ENCODE measurements around the gene OPRM1. TPM values are rescaled to one million over a fixed set of nuclear protein-coding genes. Genes with fewer than 3 reads are reported as not detected.

The OPRM1 gene
- total and polyA plus RNA-seq, 2 of the 8 experiments (the other 6 are each of a cell fraction or from before 2014, with no cell fraction given), result not detected

DNA sequence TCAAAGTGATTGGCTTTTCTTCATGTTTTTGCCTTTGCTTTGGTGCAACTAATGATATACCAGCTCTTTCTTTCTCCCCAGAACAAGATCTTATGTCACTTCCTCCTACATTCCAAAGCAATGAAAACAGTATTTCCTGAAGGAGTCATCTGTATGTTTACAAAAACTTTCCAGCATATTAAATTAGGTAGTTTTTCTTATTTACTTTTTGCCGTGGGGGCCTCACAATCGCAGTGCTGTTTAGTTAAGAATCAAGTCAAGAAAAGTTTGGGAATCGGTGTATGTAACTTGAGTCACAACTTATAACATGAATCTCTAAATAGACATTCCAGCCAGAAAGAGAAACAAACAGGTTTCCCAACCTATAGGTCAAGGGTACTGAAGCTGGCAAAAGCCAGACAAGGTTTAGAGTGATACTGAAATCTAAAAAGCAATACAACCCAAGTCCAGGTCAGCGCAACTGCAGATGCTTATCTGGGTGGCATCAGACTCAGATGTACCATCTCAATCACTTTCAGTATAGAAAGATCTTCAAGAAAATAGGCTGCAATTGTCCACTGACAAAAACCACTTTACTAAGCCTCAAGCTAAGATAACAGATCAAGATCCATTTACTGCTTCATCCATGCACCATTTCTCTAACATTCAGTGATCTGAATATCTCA is 253.9 kb downstream of the OPRM1 start (continued):
- TF ChIP-seq, protein P1, sequence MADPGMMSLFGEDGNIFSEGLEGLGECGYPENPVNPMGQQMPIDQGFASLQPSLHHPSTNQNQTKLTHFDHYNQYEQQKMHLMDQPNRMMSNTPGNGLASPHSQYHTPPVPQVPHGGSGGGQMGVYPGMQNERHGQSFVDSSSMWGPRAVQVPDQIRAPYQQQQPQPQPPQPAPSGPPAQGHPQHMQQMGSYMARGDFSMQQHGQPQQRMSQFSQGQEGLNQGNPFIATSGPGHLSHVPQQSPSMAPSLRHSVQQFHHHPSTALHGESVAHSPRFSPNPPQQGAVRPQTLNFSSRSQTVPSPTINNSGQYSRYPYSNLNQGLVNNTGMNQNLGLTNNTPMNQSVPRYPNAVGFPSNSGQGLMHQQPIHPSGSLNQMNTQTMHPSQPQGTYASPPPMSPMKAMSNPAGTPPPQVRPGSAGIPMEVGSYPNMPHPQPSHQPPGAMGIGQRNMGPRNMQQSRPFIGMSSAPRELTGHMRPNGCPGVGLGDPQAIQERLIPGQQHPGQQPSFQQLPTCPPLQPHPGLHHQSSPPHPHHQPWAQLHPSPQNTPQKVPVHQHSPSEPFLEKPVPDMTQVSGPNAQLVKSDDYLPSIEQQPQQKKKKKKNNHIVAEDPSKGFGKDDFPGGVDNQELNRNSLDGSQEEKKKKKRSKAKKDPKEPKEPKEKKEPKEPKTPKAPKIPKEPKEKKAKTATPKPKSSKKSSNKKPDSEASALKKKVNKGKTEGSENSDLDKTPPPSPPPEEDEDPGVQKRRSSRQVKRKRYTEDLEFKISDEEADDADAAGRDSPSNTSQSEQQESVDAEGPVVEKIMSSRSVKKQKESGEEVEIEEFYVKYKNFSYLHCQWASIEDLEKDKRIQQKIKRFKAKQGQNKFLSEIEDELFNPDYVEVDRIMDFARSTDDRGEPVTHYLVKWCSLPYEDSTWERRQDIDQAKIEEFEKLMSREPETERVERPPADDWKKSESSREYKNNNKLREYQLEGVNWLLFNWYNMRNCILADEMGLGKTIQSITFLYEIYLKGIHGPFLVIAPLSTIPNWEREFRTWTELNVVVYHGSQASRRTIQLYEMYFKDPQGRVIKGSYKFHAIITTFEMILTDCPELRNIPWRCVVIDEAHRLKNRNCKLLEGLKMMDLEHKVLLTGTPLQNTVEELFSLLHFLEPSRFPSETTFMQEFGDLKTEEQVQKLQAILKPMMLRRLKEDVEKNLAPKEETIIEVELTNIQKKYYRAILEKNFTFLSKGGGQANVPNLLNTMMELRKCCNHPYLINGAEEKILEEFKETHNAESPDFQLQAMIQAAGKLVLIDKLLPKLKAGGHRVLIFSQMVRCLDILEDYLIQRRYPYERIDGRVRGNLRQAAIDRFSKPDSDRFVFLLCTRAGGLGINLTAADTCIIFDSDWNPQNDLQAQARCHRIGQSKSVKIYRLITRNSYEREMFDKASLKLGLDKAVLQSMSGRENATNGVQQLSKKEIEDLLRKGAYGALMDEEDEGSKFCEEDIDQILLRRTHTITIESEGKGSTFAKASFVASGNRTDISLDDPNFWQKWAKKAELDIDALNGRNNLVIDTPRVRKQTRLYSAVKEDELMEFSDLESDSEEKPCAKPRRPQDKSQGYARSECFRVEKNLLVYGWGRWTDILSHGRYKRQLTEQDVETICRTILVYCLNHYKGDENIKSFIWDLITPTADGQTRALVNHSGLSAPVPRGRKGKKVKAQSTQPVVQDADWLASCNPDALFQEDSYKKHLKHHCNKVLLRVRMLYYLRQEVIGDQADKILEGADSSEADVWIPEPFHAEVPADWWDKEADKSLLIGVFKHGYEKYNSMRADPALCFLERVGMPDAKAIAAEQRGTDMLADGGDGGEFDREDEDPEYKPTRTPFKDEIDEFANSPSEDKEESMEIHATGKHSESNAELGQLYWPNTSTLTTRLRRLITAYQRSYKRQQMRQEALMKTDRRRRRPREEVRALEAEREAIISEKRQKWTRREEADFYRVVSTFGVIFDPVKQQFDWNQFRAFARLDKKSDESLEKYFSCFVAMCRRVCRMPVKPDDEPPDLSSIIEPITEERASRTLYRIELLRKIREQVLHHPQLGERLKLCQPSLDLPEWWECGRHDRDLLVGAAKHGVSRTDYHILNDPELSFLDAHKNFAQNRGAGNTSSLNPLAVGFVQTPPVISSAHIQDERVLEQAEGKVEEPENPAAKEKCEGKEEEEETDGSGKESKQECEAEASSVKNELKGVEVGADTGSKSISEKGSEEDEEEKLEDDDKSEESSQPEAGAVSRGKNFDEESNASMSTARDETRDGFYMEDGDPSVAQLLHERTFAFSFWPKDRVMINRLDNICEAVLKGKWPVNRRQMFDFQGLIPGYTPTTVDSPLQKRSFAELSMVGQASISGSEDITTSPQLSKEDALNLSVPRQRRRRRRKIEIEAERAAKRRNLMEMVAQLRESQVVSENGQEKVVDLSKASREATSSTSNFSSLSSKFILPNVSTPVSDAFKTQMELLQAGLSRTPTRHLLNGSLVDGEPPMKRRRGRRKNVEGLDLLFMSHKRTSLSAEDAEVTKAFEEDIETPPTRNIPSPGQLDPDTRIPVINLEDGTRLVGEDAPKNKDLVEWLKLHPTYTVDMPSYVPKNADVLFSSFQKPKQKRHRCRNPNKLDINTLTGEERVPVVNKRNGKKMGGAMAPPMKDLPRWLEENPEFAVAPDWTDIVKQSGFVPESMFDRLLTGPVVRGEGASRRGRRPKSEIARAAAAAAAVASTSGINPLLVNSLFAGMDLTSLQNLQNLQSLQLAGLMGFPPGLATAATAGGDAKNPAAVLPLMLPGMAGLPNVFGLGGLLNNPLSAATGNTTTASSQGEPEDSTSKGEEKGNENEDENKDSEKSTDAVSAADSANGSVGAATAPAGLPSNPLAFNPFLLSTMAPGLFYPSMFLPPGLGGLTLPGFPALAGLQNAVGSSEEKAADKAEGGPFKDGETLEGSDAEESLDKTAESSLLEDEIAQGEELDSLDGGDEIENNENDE (IDR thresholded peaks at IDR 0.05; ENCODE audit: insufficient replicate concordance, low read length), result no peak
- no peak for TF ChIP-seq EP300 (IDR thresholded peaks at IDR 0.05; ENCODE audit: borderline replicate concordance in 1 of 2, low read depth in 2 of 2, low read length in 2 of 2)

All from H1 (cell line).